ENCODE data around the gene TSPAN8. TPM values are rescaled to one million over a fixed set of nuclear protein-coding genes. Genes with fewer than 3 reads are reported as not detected.

TSPAN8 gene
- total and polyA plus RNA-seq, 10 of the 15 experiments (the other 5 are each of a cell fraction or from before 2014, with no cell fraction given) = 0.16 to 0.49 TPM; not detected in 8

DNA sequence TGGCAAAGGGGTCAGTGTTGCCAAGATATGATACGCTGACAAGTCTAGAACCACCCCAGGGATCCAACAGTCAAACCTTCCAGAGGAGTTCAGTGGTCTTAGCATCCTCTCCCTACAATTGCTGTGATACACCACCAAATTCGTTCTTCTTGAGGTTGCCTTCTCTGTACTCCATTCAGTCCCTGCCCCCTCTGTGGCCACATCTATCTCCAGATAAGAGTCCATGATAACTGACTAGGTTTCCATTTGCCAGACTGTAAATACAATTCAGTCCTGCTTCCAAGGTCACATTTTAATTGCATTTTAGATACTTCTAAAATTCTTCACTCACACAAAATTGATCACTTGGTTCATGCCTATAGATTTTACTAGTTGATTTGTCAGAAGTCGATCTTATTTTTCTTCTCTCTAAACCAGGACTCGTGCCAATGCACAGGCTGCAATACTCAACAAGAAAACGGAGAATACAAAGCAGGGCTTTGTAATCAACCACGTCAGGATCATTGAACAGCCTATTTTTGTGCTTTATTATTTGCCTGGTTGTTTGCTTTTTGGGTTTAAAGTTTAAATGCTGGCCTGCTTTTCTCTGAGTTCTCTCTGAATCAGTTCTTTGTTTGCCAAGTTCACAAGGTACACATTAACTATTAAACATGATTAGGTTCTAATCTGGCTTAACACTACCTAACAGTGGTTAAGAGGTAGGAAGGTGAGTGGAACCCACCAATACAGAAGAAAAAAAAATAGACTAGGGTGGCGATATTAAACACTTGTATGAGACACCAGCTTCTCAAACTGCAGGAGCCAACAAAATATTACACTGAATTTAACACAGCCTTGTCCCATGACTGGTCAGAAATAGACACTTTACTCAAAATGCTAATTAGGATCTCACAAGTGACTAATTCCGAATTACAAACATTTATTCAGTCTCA lies 5.3 kb upstream of the TSPAN8 start:
- ChIA-PET CTCF (no interaction called here), RAD21 (ENCODE audit: unreplicated experiment) (no interaction called here), SMC1A (ENCODE audit: uncharacterized antibody, unreplicated experiment) (no interaction called here), POLR2A (no interaction called here)
- DNase-seq (ENCODE audit: low read depth, low spot score) (no peak), ATAC-seq (no peak), FAIRE-seq (no peak)
- Histone ChIP-seq H3K27ac (ENCODE audit: control insufficient read depth, insufficient read depth) (no peak overlapping the region), H3K4me3 (no peak overlapping the region), H2AFZ (ENCODE audit: control insufficient read depth, low read depth, low read length) (no peak overlapping the region), H3K9me3 (replicated peaks; ENCODE audit: control insufficient read depth, insufficient read depth, low read length) (no peaks in the 10 kb centered on the region; the same call in 2 of the 3 replicates), H3K4me2 (ENCODE audit: control insufficient read depth, insufficient read depth) (no peak overlapping the region), H3K79me2 (ENCODE audit: control insufficient read depth, insufficient read depth, low read length) (no peaks in the 10 kb centered on the region), H3K36me3 (ENCODE audit: control insufficient read depth in 2 of 2, insufficient read depth in 2 of 2, low read length in 1 of 2) (no peaks in the 10 kb centered on the region), H4K20me1 (ENCODE audit: control insufficient read depth, insufficient read depth) (no peaks in the 10 kb centered on the region), H3K4me1 (ENCODE audit: control insufficient read depth, insufficient read depth, low read length) (no peaks in the 10 kb centered on the region), H3K9ac (ENCODE audit: control insufficient read depth, insufficient read depth, low read length) (no peak overlapping the region), H3K27me3 (replicated peaks in 1 of 2; ENCODE audit: control insufficient read depth in 2 of 2, insufficient read depth in 2 of 2, low read length in 1 of 2) (no peaks in the 10 kb centered on the region)
- intact Hi-C loops (cut with micrococcal nuclease; ENCODE audit: unreplicated experiment) = no loop called here
- TF ChIP-seq, protein P1, sequence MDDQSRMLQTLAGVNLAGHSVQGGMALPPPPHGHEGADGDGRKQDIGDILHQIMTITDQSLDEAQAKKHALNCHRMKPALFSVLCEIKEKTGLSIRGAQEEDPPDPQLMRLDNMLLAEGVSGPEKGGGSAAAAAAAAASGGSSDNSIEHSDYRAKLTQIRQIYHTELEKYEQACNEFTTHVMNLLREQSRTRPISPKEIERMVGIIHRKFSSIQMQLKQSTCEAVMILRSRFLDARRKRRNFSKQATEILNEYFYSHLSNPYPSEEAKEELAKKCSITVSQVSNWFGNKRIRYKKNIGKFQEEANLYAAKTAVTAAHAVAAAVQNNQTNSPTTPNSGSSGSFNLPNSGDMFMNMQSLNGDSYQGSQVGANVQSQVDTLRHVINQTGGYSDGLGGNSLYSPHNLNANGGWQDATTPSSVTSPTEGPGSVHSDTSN (IDR thresholded peaks at IDR 0.05; ENCODE audit: insufficient replicate concordance, low read depth, low read length) = no peak
- TF ChIP-seq SRF (IDR thresholded peaks at IDR 0.05; ENCODE audit: low read depth in 2 of 2, low read length in 2 of 2) (no peak), NFYB (IDR thresholded peaks at IDR 0.05; ENCODE audit: insufficient read depth, low read depth, low read length) (no peak)
- TF ChIP-seq, protein P2, sequence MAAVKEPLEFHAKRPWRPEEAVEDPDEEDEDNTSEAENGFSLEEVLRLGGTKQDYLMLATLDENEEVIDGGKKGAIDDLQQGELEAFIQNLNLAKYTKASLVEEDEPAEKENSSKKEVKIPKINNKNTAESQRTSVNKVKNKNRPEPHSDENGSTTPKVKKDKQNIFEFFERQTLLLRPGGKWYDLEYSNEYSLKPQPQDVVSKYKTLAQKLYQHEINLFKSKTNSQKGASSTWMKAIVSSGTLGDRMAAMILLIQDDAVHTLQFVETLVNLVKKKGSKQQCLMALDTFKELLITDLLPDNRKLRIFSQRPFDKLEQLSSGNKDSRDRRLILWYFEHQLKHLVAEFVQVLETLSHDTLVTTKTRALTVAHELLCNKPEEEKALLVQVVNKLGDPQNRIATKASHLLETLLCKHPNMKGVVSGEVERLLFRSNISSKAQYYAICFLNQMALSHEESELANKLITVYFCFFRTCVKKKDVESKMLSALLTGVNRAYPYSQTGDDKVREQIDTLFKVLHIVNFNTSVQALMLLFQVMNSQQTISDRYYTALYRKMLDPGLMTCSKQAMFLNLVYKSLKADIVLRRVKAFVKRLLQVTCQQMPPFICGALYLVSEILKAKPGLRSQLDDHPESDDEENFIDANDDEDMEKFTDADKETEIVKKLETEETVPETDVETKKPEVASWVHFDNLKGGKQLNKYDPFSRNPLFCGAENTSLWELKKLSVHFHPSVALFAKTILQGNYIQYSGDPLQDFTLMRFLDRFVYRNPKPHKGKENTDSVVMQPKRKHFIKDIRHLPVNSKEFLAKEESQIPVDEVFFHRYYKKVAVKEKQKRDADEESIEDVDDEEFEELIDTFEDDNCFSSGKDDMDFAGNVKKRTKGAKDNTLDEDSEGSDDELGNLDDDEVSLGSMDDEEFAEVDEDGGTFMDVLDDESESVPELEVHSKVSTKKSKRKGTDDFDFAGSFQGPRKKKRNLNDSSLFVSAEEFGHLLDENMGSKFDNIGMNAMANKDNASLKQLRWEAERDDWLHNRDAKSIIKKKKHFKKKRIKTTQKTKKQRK (IDR thresholded peaks at IDR 0.05; ENCODE audit: low read depth, low read length) = no peak
- WGBS (ENCODE audit: insufficient coverage, insufficient replicate concordance, low lambda C conversion rate, missing lambda C conversion rate) = 10% methylated on average over 8 of the region's 8 CpGs
- no TSS peak for BruUV-seq (replicated peaks)
- in situ Hi-C loops (cut with MboI) = no loop called here
